BE2C (cell line): ENCODE measurements around the gene LSM12.
A peak's percentile ranks its signal among the peaks of the same experiment; 100 is the strongest.

Experiments
- DNase-seq: peaks from one replicate; pipeline ENCODE4 v3.0.0-alpha.2; 2020
- H3K27me3 ChIP-seq: fragments of 250-450 bp; sonication (Bioruptor Pico); 2 replicates; pipeline ENCODE4 v1.5.1; 2020; ENCODE audit warnings: mild to moderate bottlenecking
- H3K36me3 ChIP-seq: fragments of 250-450 bp; sonication (Bioruptor Pico); 2 replicates; pipeline ENCODE4 v1.5.1; 2020; ENCODE audit warnings: mild to moderate bottlenecking
- H3K4me1 ChIP-seq: fragments of 250-450 bp; sonication (Bioruptor Pico); 2 replicates; pipeline ENCODE4 v1.5.1; 2020
- H3K4me3 ChIP-seq: 2 replicates; pipeline ENCODE4 v1.5.1; 2011; ENCODE audit warnings: low read depth, low read length
- H3K9me3 ChIP-seq: fragments of 250-450 bp; sonication (Bioruptor Pico); 2 replicates; pipeline ENCODE4 v1.5.1; 2020
- TF ChIP-seq, protein P1 (sequence below): IDR thresholded peaks from 2 replicates; pipeline ENCODE4 v1.5.1; 2012; ENCODE audit warnings: mild to moderate bottlenecking, low read depth, low read length

The LSM12 gene

DNA sequence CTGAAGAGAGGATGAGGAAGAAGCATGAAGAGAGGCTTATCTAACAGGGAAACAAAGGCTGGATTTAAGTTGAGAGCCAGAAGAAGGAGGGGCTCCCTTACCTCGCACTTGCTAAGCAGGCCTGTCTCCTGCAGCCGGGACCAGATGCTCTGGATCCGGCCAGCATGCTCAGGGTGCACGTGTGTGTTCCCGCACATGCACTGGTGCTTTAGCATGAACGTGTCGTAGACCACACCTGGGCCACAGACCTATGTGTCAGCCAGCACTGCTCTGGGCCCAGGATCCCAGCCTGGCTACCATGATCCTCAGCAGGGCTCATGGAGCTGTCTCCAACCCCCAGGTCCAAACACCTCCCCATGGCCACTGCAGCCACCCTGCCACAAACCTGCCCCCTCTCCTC is 18.4 kb upstream of the LSM12 start:
- no peaks in the 10 kb centered on the region for H3K9me3 ChIP-seq
- TF ChIP-seq, protein P1, sequence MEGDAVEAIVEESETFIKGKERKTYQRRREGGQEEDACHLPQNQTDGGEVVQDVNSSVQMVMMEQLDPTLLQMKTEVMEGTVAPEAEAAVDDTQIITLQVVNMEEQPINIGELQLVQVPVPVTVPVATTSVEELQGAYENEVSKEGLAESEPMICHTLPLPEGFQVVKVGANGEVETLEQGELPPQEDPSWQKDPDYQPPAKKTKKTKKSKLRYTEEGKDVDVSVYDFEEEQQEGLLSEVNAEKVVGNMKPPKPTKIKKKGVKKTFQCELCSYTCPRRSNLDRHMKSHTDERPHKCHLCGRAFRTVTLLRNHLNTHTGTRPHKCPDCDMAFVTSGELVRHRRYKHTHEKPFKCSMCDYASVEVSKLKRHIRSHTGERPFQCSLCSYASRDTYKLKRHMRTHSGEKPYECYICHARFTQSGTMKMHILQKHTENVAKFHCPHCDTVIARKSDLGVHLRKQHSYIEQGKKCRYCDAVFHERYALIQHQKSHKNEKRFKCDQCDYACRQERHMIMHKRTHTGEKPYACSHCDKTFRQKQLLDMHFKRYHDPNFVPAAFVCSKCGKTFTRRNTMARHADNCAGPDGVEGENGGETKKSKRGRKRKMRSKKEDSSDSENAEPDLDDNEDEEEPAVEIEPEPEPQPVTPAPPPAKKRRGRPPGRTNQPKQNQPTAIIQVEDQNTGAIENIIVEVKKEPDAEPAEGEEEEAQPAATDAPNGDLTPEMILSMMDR, result no peak
- H3K36me3 ChIP-seq, result peaks cover 33% of the 10 kb centered on the region
- H3K4me1 ChIP-seq, result peaks cover 10% of the 10 kb centered on the region
- no peak overlapping the region for H3K4me3 ChIP-seq
- H3K27me3 ChIP-seq, result no peaks in the 10 kb centered on the region
- no peak for DNase-seq

DNA sequence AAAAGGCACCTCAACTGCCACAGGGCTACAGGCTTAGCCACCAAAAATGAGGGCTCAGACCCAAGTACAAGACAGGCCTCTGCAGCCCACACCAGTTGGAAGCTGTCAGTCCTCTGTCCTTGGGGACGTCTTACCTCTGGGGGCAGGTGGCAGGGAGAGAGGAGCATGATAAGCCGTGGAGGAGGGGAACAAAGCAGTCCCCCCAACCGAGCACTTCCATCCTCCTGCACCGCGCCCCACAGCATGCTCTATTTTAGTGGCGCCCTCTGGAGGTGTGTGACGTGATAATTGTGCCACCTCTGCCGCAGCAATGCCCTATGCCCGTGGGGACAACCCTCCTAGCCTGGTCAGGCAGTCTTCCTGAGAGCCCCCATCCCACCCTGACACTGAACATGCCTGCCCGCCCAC is 17.7 kb upstream of the LSM12 start:
- DNase-seq, result peak; percentile 59
- H3K4me3 ChIP-seq, result no peak overlapping the region
- H3K36me3 ChIP-seq, result peaks cover 33% of the 10 kb centered on the region
- H3K4me1 ChIP-seq, result peaks cover 10% of the 10 kb centered on the region
- no peaks in the 10 kb centered on the region for H3K27me3 ChIP-seq
- TF ChIP-seq, protein P1, result peak; percentile 52
- H3K9me3 ChIP-seq, result no peaks in the 10 kb centered on the region

DNA sequence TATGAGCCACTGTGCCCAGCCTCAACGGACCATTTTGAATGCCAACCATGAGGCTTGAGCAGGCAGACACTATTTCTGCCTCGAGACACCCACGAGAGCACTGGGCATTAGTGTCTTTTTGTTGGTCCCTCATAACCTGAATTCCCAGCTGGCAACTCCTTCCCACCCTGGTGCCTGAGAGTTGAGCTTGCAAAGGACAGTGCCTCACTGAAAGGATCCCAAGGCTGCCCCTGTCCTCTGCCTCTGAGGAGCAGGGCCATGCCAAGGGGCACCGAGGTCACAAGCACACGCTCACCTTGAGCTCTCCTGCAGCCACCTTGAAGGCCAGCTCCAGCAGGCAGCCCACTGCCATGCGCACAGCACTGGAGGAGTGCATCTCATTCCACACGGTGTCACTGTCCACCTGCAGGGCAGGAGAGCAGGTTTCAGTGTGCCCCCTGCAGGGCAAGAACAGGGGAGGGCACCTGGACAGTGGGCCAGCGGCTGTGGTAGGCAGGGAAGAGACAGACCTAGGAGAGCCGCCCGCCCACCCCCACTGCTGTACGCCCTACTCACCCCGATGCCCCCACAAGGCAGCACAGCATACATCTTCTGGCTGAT is 16.9 kb upstream of the LSM12 start:
- TF ChIP-seq, protein P1, result peak; percentile 54
- no peaks in the 10 kb centered on the region for H3K27me3 ChIP-seq
- H3K4me3 ChIP-seq, result no peak overlapping the region
- no peaks in the 10 kb centered on the region for H3K9me3 ChIP-seq
- peaks cover 10% of the 10 kb centered on the region for H3K4me1 ChIP-seq
- H3K36me3 ChIP-seq, result peaks cover 36% of the 10 kb centered on the region
- DNase-seq, result peak; percentile 48

DNA sequence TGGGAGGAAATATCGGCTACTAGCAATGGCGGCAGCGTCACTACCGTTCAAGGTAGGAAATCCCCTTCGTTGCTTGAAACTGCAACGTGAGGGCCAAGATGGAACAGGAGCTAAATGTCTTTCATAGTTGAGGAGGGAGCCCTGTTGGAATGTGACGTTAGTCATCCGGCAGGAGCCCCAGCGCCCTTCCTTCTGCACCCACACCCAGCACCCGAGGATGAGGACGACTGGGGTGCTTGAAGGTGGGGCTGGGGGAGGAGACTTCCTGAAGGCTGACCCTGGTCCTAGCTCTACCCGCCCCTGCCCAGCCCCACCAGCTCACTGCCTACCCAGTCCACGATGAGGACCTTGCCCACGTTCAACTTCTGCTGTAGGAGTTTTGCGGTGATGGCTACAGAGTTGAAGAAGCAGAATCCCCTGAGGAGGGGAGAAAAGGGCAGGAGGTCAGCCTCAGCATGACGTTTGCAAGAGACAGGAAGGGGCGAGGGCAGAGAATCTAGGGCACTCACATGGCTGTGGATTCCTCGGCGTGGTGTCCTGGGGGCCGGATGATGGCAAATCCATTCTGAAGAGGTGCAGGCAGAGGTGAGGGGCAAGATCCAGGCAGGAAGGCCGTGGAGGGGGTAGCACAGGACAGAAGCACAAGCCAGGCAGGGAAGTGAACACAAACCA is 15.9 kb upstream of the LSM12 start:
- Histone ChIP-seq H3K4me1 (peaks cover 8% of the 10 kb centered on the region), H3K36me3 (peaks cover 36% of the 10 kb centered on the region), H3K4me3 (no peak overlapping the region), H3K9me3 (no peaks in the 10 kb centered on the region), H3K27me3 (no peaks in the 10 kb centered on the region)
- TF ChIP-seq, protein P1, result no peak
- DNase-seq, result no peak

DNA sequence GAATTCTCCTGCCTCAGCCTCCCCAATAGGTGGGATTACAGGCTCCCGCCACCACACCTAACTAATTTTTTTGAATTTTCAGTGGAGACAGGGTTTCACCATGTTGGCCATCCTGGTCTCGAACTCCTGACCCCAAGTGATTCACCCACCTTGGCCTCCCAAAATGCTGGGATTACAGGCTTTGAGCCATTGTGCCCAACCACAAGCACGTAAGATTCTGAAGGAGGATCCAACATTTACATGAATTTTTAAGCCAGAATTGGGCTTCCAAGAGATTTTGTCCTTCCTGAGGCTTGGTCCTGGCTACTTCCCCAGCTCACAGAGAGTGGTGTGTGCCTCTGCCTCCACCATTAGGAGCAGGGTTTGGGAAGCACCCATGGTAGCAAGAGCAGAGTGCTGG is 15.2 kb upstream of the LSM12 start:
- no peak overlapping the region for H3K4me3 ChIP-seq
- H3K4me1 ChIP-seq, result peaks cover 4% of the 10 kb centered on the region; the same call in 1 of the 2 replicates
- H3K36me3 ChIP-seq, result peaks cover 37% of the 10 kb centered on the region
- DNase-seq, result no peak
- TF ChIP-seq, protein P1, result no peak
- H3K9me3 ChIP-seq, result no peaks in the 10 kb centered on the region
- H3K27me3 ChIP-seq, result no peaks in the 10 kb centered on the region
